IPS-NIHi11 (cell line): ENCODE data around the gene ARHGAP6.
A peak's percentile ranks its signal among the peaks of the same experiment; 100 is the strongest.
"Not testable (repeated sequence)": the region's sequence is repeated elsewhere in the genome, so short reads cannot be mapped to it uniquely, and the experiment has no call there.

ENCODE experiments used
- DNase-seq: peaks from one replicate; pipeline ENCODE4 v3.0.0; 2012; ENCODE audit warnings: mixed read lengths, low spot score

ARHGAP6 gene

GRCh38 chrX:11148401-11148800 lies 517.3 kb downstream of the ARHGAP6 start:
- no peak for DNase-seq

GRCh38 chrX:11146411-11146810 lies 519.3 kb downstream of the ARHGAP6 start:
- no peak for DNase-seq

GRCh38 chrX:11143931-11144678 lies 521.6 kb downstream of the ARHGAP6 start:
- peak; percentile 47 for DNase-seq

- no peak for DNase-seq
These were observed 527.0 kb downstream of the ARHGAP6 start for GRCh38 chrX:11138498-11139390.

GRCh38 chrX:11137543-11138139 lies 528.1 kb downstream of the ARHGAP6 start:
- DNase-seq = no peak

- no peak for DNase-seq
These were observed 530.0 kb downstream of the ARHGAP6 start for GRCh38 chrX:11135564-11136185.

- no peak for DNase-seq
These were observed 534.6 kb downstream of the ARHGAP6 start for GRCh38 chrX:11131146-11131545.

- DNase-seq = no peak
These were observed 535.6 kb downstream of the ARHGAP6 start for GRCh38 chrX:11130136-11130535.

- no peak for DNase-seq
These were observed 536.1 kb downstream of the ARHGAP6 start for GRCh38 chrX:11129534-11130105.

- DNase-seq = no peak
These were observed 540.7 kb downstream of the ARHGAP6 start for GRCh38 chrX:11125060-11125459.

- DNase-seq = no peak
These were observed 541.6 kb downstream of the ARHGAP6 start for GRCh38 chrX:11124112-11124511.

- DNase-seq = not testable (repeated sequence)
These were observed 542.6 kb downstream of the ARHGAP6 start for GRCh38 chrX:11123087-11123486.

GRCh38 chrX:11119313-11119943 lies 546.3 kb downstream of the ARHGAP6 start:
- DNase-seq = no peak

- DNase-seq = no peak
These were observed 548.0 kb downstream of the ARHGAP6 start for GRCh38 chrX:11117745-11118144.

- no peak for DNase-seq
These were observed 552.0 kb downstream of the ARHGAP6 start for GRCh38 chrX:11113731-11114130.

GRCh38 chrX:11111947-11112346 lies 553.8 kb downstream of the ARHGAP6 start:
- no peak for DNase-seq

- peak; percentile 79 for DNase-seq
These were observed 554.5 kb downstream of the ARHGAP6 start, which contains the start of gene HCCS for GRCh38 chrX:11111037-11111851. Gene HCCS, plus strand, starts transcription at chrX:11111332. Its CDS starts 729 bp downstream, at chrX:11112061.

- no peak for DNase-seq
These were observed 555.8 kb downstream of the ARHGAP6 start for GRCh38 chrX:11109968-11110367.

- DNase-seq = no peak
These were observed 557.3 kb downstream of the ARHGAP6 start for GRCh38 chrX:11108253-11108941.

GRCh38 chrX:11105080-11105479 lies 560.6 kb downstream of the ARHGAP6 start:
- no peak for DNase-seq
